ENCODE results near the gene SIMC1. TPM values are rescaled to one million over a fixed set of nuclear protein-coding genes. Genes with fewer than 3 reads are reported as not detected.
"Not testable (repeated sequence)": the region's sequence is repeated elsewhere in the genome, so short reads cannot be mapped to it uniquely, and the experiment has no call there.

The SIMC1 gene
- total RNA-seq (2014; rRNA removed; shearing (Covaris generic)) = 28.9 and 31.5 TPM in 2 replicates

GRCh38 chr5:176237971-176238644, at the start of gene SIMC1:
SIMC1 (plus strand) TSS chr5:176238424; CDS start chr5:176238509, 85 bp downstream.
- H3K9me3 ChIP-seq (replicated peaks); H3K27me3 ChIP-seq; H3K36me3 ChIP-seq; H3K27ac ChIP-seq; H3K4me3 ChIP-seq; H3K4me1 ChIP-seq: not testable (repeated sequence)
- DNase-seq = peak; percentile 13 to 53

DNA sequence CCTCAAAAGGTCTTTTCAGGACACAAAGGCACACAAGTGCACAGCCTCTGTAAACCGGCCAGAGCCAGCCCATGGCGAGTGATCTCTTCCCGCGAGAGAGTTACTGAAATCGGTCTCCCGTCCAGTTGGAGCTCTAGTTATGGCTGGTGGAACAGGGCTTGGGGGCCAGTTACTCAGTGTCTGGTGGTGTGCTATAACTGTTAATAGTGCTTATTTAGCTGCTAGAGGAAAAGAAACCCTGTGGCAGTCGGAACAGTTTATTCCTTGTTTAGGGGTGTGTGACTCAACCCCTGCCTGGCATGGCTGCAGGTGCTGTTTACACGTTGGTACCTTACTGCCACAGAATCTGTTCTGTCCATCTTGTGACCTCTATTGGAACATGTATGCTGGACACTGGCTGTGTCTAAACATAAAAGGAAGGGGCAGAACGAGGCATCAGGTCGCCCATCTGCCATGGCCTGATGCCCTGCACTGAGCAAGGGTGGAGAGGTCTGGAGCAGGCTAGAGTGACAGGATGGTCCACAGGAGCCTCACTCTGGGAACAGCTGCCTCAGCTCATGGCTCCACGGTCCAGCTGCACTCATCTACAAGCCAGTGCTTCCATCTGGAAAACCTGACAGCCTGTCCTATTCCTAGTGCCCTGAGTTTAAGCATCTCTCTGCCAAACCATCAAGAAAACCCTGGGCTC, 49.6 kb upstream of the SIMC1 start:
- Histone ChIP-seq H3K27me3 (peaks cover 2% of the 10 kb centered on the region; the same call in 1 of the 2 replicates), H3K36me3 (no peaks in the 10 kb centered on the region), H3K4me3 (no peak overlapping the region), H3K27ac (no peak overlapping the region), H3K4me1 (peaks cover 1% of the 10 kb centered on the region; the same call in 1 of the 2 replicates), H3K9me3 (replicated peaks) (no peaks in the 10 kb centered on the region; the same call in 1 of the 2 replicates)
- no peak for DNase-seq

GRCh38 chr5:176189857-176190256, 48.4 kb upstream of the SIMC1 start:
- H3K27me3 ChIP-seq = no peaks in the 10 kb centered on the region
- no peak for DNase-seq
- H3K36me3 ChIP-seq = no peaks in the 10 kb centered on the region
- no peak overlapping the region for H3K4me3 ChIP-seq
- no peaks in the 10 kb centered on the region for H3K4me1 ChIP-seq
- no peak overlapping the region for H3K27ac ChIP-seq
- no peaks in the 10 kb centered on the region for H3K9me3 ChIP-seq (replicated peaks)

DNA sequence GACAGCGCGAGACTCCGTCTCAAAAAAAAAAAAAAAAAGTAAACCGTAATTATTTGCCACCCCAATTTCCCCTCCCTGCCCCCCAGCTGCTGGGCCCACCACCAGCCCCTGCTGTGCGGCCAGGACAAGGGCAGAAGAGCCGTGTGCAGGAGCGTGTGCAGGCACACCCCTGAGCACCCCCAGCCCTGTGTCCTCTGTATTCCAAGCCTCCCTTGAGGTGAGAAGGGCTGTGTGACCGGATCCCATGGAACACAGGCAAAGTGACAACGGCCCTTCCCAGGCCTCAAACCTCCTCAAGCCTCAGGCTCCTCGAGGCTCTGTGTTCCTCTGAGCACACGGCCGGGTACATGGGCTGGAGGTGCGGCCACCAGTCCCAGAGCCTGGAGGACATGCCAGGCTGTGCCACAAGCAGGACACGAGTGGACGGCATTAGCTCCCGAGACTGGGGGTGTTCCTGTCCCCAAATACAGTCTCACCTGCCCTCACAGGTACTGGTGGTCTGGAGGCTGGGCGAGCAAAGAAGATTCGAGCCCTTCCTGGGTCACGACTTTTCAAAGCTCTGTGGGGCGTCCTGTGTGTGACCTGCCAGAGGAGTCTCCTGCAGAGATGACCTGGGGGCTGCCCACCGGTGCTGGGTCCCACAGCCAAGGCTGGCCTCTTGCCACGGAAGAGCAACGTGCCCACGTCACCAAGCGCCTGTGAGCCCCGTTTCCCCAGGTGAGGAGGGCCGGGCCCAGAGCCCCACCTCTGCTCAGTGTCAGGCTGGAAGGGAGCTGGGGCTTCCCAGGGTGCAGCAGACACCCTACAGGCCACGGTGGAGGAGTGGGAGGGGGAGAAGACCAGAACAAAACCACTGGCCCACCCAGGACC, 47.1 kb upstream of the SIMC1 start:
- H3K4me1 ChIP-seq = no peaks in the 10 kb centered on the region
- no peaks in the 10 kb centered on the region for H3K36me3 ChIP-seq
- H3K27me3 ChIP-seq = no peaks in the 10 kb centered on the region
- H3K27ac ChIP-seq = no peak overlapping the region
- no peaks in the 10 kb centered on the region for H3K9me3 ChIP-seq (replicated peaks)
- H3K4me3 ChIP-seq = no peak overlapping the region
- no peak for DNase-seq

GRCh38 chr5:176192094-176192721, 46.0 kb upstream of the SIMC1 start:
- no peaks in the 10 kb centered on the region for H3K27me3 ChIP-seq
- no peak for DNase-seq
- H3K4me1 ChIP-seq = no peaks in the 10 kb centered on the region
- H3K27ac ChIP-seq = no peak overlapping the region
- H3K9me3 ChIP-seq (replicated peaks) = no peaks in the 10 kb centered on the region
- no peak overlapping the region for H3K4me3 ChIP-seq
- no peaks in the 10 kb centered on the region for H3K36me3 ChIP-seq

GRCh38 chr5:176192722-176193117, 45.5 kb upstream of the SIMC1 start:
- H3K9me3 ChIP-seq (replicated peaks); DNase-seq; H3K4me3 ChIP-seq; H3K4me1 ChIP-seq; H3K27ac ChIP-seq; H3K36me3 ChIP-seq; H3K27me3 ChIP-seq: not testable (repeated sequence)

- not testable (repeated sequence) for H3K4me1 ChIP-seq; H3K27ac ChIP-seq; H3K36me3 ChIP-seq; H3K9me3 ChIP-seq (replicated peaks); DNase-seq; H3K4me3 ChIP-seq; H3K27me3 ChIP-seq
These were observed 44.6 kb upstream of the SIMC1 start for GRCh38 chr5:176193636-176194035.

GRCh38 chr5:176194238-176195083, 43.8 kb upstream of the SIMC1 start:
- not testable (repeated sequence) for DNase-seq; H3K27me3 ChIP-seq; H3K9me3 ChIP-seq (replicated peaks); H3K4me1 ChIP-seq; H3K36me3 ChIP-seq; H3K27ac ChIP-seq; H3K4me3 ChIP-seq

GRCh38 chr5:176195084-176195413, 43.2 kb upstream of the SIMC1 start:
- H3K27me3 ChIP-seq; H3K4me3 ChIP-seq; DNase-seq; H3K36me3 ChIP-seq; H3K4me1 ChIP-seq; H3K27ac ChIP-seq; H3K9me3 ChIP-seq (replicated peaks): not testable (repeated sequence)

GRCh38 chr5:176195487-176196207, 42.6 kb upstream of the SIMC1 start:
- not testable (repeated sequence) for H3K4me3 ChIP-seq; H3K4me1 ChIP-seq; DNase-seq; H3K27ac ChIP-seq; H3K36me3 ChIP-seq; H3K9me3 ChIP-seq (replicated peaks); H3K27me3 ChIP-seq

- not testable (repeated sequence) for H3K4me1 ChIP-seq; H3K9me3 ChIP-seq (replicated peaks); H3K27ac ChIP-seq; H3K27me3 ChIP-seq; DNase-seq; H3K36me3 ChIP-seq; H3K4me3 ChIP-seq
These were observed 41.4 kb upstream of the SIMC1 start for GRCh38 chr5:176196781-176197180.

- H3K27ac ChIP-seq; H3K9me3 ChIP-seq (replicated peaks); H3K36me3 ChIP-seq; H3K27me3 ChIP-seq; H3K4me3 ChIP-seq; DNase-seq; H3K4me1 ChIP-seq: not testable (repeated sequence)
These were observed 40.9 kb upstream of the SIMC1 start for GRCh38 chr5:176197234-176197858.

- not testable (repeated sequence) for DNase-seq; H3K4me3 ChIP-seq; H3K4me1 ChIP-seq; H3K27me3 ChIP-seq; H3K27ac ChIP-seq; H3K36me3 ChIP-seq; H3K9me3 ChIP-seq (replicated peaks)
These were observed 39.9 kb upstream of the SIMC1 start for GRCh38 chr5:176198299-176198698.
